Activated T-cell treated with anti-CD3 and anti-CD28 coated beads, Interleukin-2, amount 50 U/mL, for 1 hour (primary cell): ENCODE data around the gene ABCB4.
"Not testable (repeated sequence)": the region's sequence is repeated elsewhere in the genome, so short reads cannot be mapped to it uniquely, and the experiment has no call there.

Experiments
- DNase-seq: peaks from one replicate; pipeline ENCODE4 v3.0.0-alpha.2; 2020

ABCB4 gene

DNA sequence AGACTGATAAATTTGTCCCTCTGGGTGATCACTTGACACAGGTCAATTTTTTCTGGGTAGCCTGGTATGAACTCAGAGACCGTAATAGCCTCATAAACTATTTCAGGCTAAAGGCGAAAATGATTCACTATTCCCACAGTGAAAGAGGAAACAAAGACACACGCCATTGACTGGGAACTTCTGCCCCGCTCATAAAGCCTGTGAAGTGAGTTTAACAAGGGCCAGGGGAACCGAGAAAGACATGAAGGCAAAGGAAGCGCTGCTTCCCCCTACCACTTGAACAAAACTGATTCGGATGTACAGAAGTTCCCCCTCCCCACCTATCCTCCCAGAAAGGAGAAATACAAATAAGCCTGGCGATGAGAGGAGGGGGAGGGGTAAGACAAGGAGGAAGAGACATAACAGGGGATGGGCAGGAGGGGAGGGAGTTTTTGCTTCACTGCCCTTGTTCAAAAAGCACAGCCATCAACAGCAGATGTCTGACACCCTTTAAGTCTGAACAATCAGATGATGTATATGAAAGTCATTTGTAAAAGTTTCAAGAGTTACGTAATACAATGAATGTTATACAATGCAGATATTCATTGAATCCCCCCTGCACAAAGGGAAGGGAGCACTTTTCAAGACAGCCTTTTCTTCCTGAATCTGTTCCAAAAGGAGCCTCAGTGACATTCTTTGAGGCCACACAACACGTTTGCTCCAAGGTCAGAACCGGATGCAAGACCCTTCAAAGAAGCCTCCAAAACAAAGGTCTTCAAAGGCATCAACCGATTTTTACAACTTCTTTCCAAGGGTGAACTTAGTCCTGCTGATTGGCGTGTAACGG is 734 bp downstream of the ABCB4 start:
- DNase-seq: no peak

DNA sequence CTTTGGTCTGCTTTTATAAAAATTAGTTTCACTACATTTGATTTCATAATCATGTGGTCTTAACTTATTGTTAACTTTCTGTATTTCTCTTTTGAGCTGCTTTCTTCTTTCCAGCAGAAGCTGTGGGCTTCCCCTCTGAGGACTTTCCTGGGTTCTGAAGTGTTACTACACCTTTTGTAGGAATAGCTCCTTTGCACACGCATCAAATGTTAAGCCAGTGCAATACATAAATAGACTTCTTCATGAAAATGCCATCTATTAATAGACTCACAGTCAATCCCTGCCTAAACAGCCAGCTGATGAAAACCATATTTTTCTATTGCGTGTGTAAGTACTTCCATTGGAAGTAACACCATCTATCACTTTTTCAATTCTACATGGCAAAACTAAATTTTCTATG is 1.5 kb downstream of the ABCB4 start:
- DNase-seq: no peak

DNA sequence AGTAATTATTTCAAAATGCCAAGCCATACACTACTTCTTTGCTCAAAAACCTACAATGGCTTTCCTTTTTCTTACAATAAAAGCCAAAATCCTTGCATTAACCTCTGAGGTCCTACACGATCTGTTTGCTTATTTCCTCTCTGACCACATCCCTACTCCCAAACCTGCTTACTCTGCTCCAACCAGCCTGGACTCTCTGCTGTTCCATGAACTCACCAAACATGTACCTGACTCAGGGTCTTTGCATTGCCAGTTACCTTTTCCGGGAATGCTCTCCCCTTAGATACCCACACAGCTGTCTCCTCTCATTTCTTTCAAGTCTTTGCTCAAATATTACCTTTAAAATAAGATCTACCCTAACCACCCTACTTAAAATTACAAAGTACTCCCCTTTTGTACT is 2.3 kb downstream of the ABCB4 start:
- no peak for DNase-seq

DNA sequence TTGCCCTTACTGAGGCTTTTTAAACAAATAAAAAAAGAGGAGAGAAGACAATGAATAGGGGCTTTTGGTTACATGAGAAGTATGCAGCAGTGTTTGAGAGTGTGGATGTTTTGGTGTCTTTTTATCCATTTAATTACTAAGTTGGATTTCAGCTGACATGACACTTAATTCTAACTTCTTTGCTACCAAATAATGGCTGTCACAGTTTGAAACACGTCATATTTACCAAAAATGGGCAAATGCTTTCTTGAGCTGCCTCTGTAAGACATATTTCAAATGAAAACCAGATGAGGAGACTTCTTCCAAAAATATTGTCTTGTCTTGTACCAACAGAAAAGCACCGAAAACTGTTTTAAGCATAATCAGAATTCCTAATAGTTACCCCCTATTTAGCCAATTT is 4.0 kb downstream of the ABCB4 start:
- DNase-seq: no peak

DNA sequence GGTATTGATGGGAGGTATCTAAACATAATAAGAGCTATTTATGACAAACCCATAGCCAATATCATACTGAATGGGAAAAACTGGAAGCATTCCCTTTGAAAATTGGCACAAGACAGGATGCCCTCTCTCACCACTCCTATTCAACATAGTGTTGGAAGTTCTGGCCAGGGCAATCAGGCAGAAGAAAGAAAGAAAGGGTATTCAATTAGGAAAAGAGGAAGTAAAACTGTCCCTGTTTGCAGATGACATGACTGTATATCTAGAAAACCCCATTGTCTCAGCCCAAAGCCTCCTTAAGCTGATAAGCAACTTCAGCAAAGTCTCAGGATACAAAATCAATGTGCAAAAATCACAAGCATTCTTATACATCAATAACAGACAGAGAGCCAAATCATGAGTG is 6.3 kb downstream of the ABCB4 start:
- DNase-seq: not testable (repeated sequence)

DNA sequence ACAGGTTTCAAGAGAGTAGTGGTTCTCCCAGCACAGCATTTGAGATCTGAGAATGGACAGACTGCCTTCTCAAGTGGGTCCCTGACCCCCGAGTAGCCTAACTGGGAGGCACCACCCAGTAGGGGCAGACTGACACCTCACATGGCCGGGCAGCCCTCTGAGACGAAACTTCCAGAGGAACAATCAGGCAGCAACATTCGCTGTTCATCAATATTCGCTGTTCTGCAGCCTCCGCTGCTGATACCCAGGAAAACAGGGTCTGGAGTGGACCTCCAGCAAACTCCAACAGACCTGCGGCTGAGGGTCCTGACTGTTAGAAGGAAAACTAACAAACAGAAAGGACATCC is 10.0 kb downstream of the ABCB4 start:
- DNase-seq: not testable (repeated sequence)

DNA sequence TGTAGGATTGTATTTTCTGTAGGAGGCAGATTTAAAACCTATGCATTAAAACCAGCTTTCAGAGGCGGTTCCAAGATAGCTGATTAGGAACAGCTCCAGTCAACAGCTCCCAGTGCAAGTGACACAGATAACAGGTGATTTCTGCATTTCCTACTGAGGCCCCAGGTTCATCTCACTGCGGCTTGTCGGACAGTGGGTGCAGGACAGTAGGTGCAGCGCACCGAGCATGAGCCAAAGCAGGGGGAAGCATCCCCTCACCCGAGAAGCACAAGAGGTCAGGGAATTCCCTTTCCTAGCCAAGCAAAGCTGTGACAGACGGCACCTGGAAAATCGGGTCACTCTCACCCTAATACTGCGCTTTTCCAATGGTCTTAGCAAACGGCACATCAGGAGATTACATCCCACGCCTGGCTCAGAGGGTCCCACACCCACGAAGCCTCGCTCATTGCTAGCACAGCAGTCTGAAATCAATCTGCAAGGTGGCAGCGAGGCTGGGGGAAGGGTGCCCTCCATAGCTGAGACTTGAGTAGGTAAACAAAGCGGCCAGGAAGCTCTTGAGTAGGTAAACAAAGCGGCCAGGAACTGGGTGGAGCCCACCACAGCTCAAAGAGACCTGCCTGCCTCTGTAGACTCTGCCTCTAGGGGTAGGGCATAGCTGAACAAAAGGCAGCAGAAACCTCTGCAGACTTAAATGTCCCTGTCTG is 10.5 kb downstream of the ABCB4 start:
- DNase-seq: not testable (repeated sequence)

DNA sequence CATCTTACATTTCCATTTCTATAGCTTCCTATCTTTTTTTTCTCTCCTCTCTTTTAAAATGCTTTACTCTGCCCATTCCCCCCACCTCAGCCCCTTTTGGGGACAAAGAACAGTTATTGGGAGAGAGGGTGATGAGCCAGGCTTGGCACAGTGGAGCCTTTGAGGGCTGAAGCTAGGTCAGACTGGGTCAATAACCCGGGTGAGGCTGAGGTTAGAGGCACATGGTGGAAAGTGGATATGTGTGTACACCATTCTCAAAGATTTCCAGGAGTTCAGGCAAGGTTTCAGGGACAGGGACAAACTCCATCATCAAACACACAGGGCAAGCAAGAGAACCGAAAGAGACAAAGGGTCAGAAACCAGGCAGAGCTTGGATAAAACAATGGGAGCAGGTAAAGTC is 11.5 kb downstream of the ABCB4 start:
- no peak for DNase-seq

DNA sequence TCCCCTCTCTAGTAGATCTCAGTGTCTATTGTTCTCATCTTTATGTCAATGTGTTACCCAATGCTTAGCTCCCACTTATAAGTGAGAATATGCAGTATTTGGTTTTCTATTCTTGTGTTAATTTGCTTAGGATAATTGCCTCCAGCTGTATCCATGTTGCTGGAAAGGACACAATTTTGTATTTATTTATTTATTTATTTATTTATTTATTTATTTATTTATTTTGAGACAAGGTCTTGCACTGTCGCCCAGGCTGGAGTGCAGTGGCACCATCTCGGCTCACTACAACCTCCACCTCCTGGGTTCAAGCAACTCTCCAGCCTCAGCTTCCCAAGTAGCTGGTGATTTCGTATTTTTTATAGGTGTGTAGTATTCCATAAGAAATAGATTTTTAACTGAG is 15.0 kb downstream of the ABCB4 start:
- not testable (repeated sequence) for DNase-seq

DNA sequence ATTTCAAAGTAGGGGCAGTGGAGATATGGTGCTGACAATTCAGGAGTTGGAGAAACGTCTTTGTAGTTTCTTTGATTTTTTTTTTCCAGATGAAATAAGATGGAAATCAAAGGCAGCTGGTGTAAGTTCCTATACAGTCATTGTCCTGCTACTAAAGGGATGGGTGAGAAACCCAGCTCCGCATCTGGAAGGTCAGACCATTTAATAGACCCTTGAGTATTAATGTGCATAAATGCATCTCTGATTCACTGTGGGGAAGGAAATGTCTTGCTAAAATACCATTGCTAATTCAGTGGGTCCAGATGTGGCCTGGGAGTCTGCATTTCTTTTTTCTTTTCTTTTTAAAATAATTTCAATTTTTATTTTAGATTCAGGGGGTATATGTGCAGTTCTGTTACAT is 15.5 kb downstream of the ABCB4 start:
- DNase-seq: no peak

DNA sequence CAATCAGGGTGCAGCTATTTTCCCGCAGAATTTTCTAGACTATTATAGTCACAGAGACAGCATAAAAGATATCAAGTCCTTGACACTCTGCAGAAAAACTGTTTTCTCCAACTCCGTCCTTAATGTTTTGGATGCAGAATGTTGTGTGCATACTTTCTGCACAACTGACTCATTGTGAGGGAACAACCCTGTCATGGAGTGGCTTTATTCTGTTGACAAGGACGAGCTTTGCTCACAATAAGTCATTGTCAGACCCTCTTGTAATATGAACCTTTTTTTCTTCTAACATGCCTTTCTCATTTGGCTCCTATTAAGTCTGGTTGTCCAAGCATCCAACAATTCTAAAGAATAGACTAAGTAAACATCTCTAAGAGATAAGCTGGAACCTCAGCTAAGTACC is 17.3 kb downstream of the ABCB4 start:
- no peak for DNase-seq

DNA sequence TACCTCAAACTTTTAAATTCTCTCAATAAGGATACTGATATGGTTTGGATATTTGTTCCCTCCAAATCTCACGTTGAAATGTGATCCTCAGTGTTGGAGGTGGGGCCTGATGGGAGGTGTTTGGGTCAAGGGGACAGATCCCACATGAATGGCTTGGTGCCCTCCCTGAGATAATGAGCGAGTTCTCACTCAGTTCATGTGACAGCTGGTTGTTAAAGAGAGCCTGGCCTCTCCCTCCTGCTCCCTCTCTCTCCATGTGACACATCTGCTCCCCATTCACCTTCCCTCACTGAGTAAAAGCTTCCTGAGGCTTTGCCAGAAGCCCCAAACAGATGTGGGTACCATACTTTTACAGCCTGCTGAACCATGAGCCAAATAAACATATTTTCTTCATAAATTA is 19.2 kb downstream of the ABCB4 start:
- no peak for DNase-seq

DNA sequence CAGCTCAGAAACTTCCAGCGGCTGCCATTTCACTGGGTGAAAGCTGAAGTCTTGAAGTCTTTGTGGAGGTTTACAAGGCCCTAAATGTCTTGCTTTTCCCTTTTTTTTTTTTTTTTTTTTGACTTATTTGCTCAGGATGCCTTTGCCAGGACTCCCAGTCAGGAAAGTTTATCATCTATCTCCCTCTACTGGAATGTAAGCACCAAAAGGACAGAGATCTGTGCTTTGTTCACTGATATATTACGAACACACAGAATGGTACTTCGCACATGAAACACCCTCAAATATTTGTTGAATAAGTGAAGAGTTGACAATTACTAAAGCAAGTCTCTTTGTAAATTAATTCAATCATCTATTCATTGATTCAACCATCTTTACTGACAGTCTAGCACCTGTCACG is 23.2 kb downstream of the ABCB4 start:
- DNase-seq: no peak

DNA sequence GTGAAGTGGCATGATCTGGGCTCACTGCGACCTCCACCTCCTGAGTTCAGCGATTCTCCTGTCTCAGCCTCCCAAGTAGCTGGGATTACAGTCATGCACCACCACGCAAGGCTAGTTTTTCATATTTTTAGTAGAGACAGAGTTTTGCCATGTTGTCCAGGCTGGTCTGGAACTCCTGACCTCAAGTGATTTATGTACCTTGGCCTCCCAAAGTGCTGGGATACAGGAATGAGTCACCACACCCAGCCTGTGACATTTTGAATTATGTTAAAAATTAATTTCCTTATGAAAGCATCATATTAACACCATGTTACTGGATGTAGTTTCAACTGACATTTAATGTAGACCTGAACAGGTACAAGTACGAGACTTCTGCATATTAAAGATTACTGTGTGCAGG is 24.3 kb downstream of the ABCB4 start:
- DNase-seq: no peak

DNA sequence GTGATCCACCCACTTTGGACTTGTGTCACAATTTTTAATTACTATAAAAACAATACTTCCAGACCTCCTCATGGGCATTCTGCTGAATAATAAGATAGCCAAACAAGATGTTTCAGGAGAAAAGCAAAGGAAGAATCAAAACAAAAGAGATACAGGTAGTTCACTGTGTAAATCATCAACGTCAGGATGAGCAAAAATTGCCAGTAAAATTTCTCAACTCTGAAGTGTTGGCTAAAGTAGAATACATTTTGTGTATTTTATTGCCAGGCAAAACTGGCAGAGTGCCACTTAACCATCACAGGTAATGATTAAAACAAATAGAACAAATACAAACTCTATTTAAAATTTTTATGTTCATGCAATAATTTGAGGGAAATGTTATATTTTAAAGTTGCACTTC is 24.8 kb downstream of the ABCB4 start:
- DNase-seq: no peak

DNA sequence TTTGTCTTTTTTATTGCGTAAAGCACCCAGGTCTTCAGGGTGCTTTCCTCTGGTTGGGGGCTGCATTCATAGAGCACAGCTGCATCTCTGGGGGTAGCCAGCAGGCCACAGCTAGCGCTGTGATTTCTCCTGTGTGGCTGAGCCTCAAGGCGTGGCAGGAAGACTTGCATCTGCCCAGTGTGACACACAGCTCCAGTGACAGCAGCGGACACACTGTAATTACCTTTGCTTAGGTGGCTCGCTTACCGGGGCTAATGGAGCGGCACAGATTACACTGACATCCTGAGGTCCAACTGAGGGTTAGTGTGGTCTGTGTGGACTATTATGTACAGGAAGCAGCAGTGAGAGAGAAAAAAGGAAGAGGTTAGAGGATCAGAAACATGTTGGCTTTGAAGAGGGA is 27.1 kb downstream of the ABCB4 start:
- no peak for DNase-seq

DNA sequence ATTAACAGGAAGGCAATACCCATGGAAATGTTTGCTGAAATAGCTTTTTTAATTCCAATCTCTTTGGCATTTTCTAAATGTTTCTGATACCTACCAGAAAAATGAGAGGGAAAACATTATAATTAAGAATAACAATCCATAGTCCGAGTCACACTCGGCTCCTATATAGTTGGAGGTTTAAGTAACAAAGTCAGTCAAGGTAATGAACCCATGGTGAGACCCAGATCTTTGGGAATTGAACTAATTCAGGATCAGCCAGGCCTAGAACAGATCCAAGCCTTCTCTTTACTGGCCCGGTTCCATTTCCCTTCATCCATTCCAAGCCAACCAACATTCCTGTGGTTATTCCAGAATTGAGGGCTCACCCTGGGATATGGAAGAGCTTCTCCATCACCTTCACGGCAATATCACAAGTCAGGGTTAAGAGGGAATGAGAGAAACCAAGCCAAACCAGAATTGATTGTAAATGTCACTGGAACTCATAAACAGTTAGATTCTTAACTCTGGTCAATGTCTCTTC is 28.3 kb downstream of the ABCB4 start:
- no peak for DNase-seq

DNA sequence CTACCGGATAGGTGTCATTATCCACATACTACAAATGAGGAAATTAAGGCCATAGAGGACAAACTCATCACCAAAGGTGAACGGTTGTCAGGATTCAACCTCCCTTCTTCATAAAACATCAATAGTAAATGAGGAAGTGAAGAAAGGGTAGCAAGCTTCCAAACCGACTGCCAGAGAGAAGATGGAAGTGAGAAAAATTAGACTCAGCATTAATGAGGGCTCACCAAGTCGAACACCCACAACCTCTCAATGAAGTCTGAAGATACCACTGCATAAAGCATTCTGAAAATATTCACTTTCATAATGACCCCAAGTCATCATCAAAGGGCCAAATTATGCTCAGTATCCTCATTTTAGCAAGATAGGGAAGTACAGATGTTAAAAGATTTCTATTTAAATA is 29.6 kb downstream of the ABCB4 start:
- DNase-seq: no peak

DNA sequence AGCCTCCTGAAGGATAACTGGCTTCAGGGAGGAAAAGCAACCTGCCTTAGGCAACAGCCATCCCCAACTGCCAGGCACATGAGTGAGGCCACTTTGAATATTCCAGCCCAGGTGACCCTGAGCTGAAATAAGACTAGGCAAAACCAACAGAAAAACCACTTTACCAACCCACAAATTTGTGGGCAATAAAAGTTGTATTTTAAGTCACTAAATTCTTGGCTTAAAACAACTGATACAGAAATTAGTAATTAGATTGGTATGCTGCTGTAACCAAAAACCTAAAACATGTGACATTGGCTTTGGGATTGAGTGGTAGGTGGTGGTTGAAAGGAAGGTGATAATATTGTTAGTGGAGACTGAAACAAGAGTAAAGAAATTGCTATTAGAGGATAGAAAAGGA is 39.9 kb downstream of the ABCB4 start:
- DNase-seq: no peak

DNA sequence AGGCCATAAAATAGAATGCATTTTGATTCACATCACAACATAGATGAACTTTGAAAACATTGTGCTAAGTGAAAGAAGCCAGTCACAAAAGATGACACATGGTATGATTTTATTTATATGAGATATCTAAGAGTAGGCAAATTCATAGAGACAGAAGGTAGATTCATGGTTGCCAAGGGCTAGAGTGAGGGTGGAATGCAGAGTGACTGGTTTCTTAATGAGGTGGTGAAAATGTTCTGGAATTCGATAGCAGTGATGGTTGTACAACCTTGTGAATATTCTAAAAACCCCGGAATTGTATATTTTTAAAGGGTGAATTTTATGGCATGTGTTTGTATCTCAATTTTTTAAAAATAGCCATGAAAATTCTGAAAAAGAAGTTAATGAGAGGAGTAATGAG is 42.9 kb downstream of the ABCB4 start:
- DNase-seq: no peak

DNA sequence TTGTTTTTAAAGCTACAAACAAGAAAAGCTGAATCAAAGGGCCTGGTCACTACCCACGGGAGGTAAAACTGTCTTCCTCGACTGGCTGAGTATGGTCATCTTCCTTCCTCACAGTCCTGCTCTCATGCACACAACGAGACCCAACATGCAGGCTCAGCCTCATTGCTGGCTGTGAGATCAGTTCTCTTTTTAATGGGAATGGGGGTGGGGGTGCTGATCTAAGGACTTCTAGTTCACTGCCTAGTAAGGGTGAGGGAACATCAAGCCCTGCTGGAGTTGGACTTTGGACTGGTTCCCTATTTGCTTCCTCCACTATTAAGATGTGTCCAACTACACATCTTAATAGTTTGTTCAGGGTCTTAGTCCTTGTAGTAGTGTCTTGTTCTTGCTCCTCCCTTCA is 48.2 kb downstream of the ABCB4 start:
- no peak for DNase-seq

DNA sequence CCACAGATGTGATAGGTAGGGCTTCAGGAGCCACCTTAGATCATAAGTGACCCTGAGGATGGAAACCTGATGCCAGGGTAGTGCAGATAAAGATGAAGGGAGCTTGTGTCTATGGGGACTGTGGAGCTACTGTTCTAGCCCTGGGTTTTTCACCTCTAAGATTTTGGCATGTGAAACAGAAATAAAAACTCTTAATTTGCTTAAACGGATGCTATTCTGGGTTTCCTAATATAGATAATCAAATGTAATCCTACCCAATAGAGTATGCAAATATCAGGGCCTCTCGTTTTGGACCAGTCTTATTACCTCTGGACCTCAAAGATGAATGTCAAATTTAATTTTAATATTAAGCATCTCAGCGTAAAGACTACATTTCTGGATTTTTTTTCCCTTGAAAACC is 49.3 kb downstream of the ABCB4 start:
- no peak for DNase-seq

DNA sequence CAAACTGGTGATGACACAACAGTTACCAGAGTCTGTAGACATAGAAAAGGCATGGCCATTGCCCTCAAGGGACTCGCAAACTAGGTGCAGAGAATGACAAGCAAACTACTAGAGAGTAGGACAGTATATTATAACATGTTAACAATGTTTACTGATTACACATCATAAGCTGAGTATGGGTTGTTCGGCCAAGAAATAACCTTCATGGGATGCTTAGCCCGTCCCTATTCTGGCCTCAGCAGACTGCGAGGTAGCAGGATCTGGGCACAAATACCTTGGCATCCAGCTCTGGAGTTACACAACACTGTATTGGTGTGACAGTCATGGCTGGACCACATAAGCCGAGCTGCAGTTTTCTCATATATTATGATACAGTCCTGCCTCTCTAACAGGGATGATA is 51.4 kb downstream of the ABCB4 start:
- no peak for DNase-seq

DNA sequence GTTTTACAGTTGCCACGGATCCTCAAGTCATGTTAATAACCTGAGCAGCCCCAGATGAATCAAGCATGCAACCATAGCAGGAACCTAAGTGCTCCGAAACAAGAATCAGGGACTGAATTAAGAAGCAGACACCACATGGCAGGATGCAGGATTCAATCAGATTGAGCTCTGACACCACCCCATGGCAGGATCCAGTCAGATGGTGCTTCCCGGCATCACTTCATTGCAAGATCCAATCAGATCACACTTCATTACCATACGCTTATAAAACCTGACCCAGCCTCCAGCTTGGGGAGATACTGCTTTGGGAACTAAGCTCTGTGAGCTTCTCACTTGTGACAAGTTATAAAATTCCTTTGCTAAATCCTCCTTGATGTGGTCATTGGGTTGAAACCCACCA is 55.3 kb downstream of the ABCB4 start:
- DNase-seq: no peak
